Nucleus accumbens (tissue), 56 donors: ENCODE data around the gene TUBA3C.

Source experiments
- DNase-seq, 56 donors: peaks; one replicate each; lab custom pipeline; 2025; lab: John Stamatoyannopoulos, UW

TUBA3C gene

DNA sequence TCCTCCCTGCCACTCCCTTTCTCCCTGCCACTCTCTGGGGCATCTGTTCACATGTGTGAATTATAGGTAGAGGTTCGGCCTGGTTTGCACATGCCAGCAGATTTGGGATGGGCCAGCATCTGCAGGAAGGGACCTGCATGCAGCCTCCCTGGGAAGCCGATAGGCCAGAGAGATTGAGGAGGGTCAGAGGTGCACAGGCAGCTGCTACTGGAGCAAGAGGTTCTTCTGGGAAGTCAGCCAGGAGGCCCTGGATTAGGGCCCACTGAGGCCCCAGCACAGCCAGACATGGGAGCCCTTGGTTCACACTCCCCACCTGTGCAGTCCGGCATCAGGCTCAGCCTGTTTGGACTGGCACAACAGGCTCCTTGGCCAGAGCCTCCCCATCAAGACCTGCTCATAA, 12.1 kb downstream of the TUBA3C start:
- no peak for DNase-seq

DNA sequence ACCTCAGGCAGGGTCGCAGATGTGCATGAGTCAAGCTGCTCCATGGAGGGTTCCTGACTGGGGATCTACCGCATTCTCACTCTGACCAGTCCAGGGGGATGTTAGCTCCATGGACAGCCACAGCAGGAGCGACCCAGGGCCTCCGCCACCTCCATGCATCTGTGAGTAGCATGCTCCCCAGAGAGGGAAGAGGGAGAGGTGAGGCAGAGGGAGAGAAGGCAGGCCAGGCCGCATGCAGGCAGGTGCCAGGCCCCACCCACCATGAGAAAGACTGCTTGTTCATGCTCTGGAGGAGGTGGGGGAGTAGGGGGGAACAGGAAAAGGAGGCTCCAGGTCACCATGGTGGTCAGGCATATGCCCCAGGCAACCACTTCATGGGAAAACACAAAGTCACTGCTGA, 20.3 kb downstream of the TUBA3C start:
- no peak for DNase-seq

DNA sequence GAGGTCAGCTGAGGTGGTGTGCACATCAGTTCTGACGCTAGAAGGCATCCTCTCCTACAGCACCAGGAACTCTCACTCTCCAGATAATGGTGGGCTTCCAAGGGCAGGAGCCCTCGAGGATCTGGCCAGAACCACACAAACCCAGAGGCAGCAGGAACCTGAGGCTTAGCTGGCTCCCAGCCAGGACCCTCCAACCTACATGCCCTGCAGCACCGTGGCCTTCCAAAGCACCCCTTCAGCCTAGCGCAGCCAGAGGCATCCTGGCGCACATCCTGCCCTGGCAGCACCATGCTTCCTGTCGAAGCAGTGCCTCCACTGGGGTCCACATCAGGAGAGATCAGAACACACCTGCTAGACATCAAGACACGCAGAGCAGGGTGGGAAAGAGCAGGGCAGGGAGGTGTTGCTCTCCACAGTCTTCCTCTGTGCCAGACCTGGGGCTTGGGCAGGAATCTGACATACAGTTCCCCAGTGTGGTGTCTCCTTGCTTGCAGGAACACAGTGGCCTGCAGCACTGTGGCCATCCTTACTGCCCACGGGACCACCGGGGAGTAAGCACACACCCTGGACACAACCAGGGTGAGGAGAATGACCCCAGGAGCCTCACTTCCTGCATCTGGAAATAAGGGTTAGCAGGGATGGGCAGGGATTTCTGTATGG, 21.7 kb downstream of the TUBA3C start:
- DNase-seq = no peak

DNA sequence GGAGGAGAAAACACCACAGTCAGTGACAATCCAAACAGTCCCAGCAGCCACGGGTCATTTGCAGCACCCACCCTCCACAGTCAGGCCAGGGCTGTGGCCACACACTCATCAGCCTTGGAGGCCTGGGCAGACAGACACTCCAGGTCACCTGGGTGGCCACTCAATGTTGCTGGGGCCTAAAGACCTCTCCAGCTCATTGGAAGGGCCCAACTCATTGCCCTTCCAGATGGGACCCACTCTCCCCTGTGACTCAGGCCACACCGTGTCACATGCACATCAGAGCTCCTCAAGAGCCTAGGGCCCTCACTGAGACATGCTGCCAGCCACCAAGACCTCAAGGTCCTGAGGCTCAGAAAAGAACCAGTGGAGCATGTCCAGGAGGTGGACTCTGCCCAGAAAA, 22.4 kb downstream of the TUBA3C start:
- DNase-seq = no peak

DNA sequence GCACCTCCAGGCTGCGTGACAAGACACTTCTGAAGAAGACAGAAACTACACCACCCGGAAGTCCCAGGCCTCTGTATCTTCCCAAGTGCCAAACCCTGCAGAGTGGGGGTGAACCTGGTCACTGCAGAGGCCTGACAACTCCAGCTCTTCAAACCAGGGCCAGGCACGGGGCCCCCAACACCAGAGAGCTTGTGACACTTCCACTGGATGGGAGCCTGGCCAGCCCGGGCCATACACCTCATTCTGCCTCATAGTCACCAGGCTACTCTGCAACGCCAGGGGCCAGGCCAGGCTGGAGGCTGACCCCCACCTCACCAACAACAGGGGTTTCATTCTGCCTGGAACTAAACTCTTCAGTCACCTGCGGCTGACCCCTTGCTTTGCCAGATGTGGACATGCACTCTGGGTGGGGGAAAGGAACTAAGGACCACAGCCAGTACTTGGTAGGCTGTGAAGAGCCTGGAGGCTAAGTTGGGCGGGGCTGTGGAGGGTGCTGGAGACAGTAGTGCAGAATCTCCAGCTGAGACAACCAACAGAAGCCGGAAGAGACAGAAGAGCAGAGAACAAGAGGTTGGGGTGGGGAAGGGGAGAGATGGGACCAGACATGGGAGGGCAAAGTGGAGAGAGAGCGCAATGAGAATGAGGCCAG, 23.0 kb downstream of the TUBA3C start:
- DNase-seq = no peak

DNA sequence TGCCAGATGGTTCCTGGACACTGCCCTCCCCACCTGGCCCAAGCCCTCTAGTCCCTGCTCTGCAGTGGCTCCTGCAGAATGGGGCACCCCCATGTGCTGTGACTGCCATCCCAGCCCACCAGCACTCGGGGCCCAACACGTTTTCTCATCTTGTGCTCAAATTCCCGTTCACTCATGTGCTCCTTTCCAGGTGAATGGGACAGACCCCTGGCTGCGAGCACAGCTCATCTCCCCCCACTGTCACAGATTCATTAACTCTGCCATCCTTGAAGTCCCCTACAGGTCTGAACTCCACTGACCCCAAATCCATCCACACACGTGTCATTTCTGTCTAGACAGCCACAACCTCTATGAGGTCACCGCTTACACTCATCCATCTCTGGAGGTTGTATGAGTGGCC, 23.6 kb downstream of the TUBA3C start:
- no peak for DNase-seq

DNA sequence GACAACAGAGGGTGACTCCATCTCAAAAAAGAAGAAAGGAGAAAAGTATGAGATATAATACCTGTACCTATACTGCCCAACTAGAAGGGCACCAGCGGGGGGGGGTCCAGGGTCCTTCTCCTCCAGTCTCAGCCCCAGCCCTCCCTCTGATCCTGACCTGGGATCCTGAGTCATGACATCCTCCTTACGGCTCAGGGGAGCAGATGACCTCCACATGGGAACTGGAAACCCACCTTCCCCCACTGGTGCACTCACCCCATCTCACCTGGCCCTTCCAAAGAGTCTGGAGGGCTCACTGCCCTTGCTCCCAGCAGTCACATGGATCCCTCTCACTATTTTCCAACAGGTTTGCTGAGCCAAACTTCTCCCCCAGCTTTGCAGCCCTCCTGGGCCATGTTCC, 24.2 kb downstream of the TUBA3C start:
- DNase-seq = no peak

DNA sequence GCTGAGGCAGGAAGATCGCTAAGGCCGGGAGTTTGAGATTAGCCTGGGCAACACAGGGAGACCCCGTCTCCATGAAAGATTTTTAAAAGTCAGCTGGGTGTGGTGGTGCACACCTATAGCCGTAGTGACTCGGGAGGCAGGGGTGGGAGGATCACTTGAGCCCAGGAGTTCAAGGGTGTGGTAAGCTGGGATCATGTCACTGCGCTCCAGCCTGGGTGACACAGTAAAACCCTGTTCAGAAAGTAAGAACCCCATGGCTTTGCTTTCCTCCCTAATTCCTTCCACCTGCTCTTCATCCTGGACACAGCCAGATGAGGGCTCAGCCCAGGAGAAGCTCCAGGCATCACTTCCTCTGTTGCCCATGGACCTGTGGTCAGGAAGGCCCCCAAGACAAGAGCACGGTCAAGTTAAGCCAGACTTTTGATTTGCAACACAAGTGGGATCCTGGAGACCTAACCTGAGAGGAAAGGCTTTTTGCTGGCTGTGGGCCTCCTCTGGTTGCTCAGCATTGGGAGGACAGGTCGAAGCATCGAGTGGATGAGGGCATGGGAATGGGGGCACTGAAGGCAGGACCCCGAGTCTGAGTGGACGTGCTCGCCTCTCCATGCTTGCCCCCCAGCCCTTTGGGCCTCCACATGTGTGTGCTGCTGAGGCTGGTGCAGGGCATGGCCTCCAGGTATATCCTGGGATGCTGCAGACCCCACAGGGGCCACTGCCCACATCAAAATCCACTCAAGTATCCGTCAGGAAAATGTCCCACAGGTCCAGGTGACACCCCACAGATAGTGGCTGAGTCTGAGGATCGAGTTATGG, 25.4 kb downstream of the TUBA3C start:
- no peak for DNase-seq

DNA sequence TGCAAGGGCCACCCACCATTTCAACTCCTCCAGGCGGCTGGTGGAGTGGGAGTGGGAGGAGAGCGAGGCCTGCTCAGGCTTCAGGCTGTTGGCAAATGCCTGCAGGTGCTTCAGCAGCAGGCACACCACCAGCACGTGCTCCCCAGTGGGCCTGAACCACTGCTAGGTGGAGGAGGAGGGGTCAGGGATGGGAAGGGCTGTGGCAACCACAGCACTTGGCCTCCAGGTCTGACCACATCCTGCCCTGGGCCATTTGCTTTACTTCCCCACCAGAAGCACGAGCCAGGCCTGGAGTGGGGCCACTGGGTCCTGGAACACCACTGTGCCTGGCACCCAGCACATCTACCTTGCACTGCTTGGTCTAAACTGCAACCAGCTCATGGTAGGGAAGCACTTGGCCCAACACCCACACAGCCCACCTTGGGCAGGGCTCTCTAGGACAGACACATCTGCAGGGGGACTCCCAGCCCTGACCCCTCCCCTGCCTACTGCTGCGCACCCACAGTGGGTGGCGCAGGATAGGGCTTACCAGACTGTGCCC, 26.2 kb downstream of the TUBA3C start:
- no peak for DNase-seq

DNA sequence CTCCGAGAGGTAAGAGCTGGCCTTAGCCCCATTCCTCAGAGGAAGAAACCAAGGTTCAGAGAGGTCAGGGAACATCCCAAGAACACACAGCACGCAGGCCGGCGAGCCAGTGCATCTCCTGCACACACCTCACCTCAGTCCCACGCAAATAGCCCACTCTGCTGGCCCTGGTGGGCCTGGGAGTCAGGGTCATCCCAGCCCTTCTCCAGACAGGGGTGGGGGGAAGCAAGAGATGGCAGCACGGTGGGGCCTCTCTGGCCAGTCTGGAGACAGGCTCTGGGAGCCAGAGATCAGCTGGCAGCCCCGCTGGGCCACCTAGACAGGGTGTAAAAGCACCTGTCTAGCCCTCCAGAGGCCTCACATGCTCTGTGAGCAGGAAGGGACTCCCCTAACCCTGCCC, 26.8 kb downstream of the TUBA3C start:
- DNase-seq = no peak

DNA sequence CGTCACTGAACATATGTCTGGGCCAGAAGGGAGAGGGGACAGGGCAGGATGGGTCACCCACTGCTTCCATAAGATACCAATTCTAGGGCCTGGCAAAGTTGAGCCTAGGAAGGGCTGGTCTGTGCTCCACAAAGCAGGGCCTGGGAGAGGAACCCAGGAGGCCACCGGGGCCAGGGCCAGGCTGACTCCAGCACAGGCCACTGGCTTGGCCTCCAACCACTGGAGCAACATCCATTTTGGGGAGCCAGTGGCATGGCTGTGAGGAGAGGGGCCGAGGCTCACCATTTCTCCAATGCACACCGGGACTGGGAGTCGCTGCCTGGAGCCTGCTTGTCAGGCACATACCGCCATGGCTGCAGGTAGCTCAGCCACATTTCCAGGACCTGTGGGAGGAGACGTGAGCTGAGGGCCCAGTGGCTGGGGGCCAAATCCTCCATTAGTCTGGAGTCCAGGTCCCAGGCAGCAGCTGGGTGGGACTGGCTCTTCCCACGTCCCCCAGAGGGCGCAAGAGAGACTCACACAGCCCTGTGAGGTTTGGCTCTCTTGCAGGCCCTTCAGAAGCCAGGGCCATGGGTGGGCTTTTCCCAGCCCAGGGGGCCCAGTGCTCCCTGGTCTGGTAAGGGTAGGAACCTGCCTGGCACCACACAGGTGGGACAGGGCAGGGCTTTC, 27.7 kb downstream of the TUBA3C start:
- peak in 1 of 56 donors; percentile 3 for DNase-seq

DNA sequence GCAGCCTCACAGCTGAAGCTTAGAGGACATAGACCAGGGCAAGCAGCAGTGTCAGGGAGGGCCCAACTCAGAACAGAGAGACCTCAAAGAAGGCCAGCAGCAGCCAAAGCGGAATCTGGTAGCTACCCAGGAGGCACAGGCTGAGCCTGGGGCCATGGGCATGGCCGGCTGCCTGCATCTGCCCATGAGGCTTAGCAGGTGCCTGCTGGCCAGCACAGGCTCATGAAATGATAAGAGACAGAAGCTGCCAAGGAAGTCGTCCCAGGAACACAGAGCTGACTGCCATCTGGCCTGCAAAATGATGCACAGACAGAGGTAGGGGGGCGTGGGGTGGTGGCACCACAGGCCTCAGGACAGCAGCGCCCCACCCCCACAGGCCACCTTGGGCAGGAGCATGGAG, 29.2 kb downstream of the TUBA3C start:
- DNase-seq = no peak

DNA sequence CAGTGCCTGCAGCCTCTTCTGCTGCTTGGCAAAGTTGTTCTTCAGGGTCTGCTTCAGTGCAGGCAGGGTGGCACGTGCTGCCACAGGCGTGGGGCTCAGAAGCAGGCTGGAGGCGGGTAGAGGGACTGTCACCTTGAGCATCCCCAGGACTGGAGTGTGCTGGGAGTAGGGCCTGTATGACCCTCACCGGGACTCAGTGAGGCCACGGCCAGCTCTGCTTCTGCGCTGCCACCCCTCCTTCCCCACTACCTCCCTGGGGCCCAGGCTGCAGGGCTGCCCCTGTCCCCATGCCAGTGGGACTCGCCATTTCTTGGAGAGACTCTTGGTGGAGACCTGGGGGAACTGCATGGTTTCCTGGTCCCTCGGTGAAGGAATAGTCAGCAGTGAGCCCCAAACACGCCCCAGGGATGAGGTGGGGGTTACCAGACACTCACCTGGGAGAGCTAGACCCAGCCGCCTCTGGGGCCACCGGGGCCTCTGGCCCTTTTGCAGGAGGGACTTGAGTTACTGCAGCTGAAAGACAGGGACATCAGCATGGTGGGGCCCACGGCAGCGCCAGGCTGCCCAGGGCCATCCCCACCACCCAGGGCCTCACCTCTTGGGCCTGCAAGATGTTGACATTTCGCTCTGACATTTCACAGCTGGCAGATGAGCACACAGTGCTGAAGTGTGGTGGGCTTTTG, 29.9 kb downstream of the TUBA3C start:
- DNase-seq = no peak

DNA sequence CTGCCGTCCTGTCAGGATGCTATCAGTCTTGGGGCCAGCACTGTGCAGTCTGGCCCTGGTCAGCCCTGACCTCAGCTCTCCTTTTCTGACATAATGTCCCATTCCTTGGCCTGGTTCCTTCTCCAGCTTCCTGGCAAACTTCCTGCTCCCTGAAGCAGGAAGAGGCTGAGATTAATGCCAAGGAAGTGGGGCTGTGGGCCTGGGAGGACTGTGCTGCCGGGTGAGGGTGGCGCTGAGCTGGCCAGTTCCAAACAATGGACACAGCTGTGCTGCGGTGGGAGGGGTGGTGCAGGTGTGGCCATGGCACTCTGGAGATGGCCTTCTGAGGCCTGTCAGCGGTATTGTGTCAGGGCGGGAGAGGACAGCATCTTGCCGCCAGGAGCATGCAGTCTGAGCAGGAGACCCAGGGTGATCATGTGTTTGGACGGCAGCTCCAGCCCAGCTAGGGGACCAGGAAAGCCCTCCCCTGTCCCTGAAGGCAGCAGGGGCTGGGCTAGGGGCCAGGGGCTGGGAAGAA, 30.9 kb downstream of the TUBA3C start:
- no peak for DNase-seq

DNA sequence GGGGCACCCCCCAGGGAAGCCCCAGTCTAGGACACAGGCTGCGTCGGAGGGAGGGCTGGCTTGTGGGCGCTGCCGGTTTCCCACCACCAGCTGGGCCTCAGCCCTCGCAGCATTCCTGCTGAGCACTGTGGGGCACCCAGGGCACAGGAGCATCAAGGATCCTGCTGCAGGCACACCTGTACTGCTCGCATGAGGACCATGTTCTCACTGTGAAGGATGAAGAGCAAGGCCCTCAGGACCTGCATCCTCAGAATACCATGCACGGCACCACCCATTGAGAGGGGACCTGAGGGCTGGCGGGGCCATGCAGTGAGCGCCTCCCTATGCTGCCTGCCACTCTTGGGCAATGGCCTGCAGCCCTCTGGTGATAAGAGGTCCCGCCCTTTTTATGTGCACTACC, 31.4 kb downstream of the TUBA3C start:
- DNase-seq = no peak

DNA sequence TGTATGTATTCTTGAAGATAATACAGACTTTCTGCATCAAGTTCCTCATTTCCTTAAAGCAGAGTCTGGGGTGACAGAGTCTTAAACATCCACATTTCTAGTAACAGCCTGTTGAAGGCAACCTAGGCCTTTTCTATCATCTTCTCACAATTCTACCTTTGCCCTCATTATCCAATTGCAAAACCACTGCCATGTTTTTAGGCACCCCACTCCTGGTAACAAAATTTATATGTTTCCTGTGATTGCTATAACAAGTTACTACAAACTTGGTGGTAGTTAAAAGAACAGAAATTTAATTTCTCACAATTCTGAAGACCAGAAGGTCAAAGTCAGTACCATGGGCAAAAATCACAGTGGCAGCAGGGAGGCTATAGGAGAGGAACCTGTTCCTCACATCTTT, 33.1 kb downstream of the TUBA3C start:
- DNase-seq = no peak
